Activated T-helper 1 cell treated with anti-CD3 and anti-CD28 coated beads, Interleukin-2, amount 50 U/mL, for 16 hours (primary cell): Measurements from ENCODE around the gene ANKRD44.
"Not testable (repeated sequence)": the region's sequence is repeated elsewhere in the genome, so short reads cannot be mapped to it uniquely, and the experiment has no call there.

Experiments used
- DNase-seq, 2 donors: peaks; one replicate each; pipeline ENCODE4 v3.0.0-alpha.2; 2020; ENCODE audit warnings: low read depth in 1 of 2, low spot score in 1 of 2

ANKRD44 gene

DNA sequence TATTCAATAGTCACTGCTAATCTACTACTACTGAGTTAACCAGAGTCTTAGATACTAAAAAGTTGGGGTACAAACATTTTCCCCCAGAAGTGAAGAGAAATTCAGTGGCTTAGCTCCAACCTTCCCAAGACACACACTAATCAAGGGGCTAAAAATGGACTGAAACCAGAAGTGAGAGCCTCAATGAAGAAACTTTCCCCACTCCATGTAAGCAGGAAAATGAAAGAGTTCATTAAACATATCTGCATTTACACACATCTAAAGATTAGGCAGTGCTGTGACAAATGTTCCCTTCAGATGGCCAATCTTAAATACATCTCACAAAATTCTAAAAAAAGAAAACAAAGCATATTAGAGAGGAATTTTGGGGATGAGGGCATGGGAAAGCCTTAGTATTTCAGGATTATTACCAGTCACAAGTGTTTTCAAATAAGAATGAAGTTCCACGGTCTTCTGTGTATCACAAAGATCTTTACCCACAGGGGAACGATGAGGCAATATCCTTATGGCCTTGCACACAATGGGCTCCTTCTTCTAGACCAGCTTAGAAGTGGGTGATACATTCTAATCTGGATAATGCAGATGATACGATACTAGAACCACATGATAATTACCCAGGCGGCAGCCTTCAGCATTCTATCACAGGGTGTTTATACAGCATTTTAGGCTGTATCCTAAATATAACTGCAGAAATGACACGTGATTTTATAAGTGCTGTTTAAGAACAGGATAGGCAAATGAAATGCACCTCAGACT is 17.1 kb downstream of the ANKRD44 start:
- DNase-seq, result no peak

DNA sequence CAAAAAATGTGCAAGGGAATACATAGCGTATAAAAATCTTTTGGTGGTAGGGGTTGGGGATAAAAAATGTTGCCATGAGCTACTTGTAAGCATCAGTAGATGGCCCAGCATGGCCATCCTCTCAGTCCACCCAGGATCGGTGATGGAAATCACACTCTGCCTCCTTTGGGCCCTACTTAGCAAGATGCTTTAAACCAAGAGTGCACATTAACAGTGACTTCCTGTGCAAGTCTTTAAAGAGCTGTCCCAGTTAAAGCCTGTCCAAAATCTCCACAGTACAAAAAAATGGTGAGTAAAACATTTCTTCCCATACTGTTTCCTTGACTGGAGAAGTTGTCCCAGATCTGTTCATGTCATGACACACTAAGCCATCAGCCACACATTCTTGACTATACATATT is 18.0 kb downstream of the ANKRD44 start:
- no peak for DNase-seq

DNA sequence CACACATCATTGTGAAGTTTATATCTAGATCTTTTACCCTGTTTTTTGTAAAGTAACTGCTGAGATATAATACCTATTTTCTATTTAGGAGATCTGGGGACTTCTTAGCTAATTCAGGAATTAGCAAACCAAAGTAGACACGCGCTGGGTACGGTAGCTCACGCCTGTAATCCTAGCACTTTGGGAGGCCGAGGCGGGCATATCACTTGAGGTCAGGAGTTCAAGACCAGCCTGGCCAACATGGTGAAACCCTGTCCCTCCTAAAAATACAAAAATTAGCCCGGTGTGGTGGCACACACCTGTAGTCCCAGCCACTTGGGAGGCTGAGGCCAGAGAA is 23.0 kb downstream of the ANKRD44 start:
- DNase-seq, result not testable (repeated sequence)

DNA sequence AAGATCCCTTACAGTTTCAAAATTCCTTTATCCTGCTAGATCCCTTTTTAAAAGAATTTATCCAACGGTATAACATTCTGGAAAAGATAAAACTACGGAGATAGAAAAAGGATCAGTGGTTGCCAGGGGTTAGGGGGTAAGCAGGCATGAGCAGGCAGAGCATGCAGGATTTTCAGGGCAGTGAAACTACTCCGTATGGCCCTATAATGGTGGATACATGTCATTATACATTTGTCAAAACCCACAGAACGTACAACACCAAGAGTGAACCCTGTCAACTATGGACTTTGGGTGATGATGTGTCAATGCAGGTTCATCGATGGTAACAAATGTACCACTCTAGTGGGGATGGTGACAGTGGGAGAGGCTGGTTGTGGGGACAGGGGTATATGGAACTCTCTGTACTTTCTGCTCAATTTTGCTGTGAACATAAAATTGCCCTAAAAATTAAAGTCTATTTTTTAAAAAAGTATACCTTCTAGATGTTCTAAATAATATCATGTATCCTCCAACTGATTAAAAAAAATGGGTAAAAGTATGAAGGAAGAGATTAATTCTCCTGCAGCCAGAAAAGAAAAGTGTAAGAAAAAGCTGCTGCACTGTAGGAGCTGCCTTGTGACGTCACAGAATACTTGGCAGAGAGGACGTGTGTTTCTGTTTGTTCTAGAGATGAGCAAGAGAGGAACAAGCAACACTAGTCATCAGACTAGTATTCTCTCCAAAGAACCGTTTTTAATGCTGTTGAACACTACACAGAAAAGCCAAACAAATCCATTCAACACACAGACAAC is 23.6 kb downstream of the ANKRD44 start:
- DNase-seq, result no peak

DNA sequence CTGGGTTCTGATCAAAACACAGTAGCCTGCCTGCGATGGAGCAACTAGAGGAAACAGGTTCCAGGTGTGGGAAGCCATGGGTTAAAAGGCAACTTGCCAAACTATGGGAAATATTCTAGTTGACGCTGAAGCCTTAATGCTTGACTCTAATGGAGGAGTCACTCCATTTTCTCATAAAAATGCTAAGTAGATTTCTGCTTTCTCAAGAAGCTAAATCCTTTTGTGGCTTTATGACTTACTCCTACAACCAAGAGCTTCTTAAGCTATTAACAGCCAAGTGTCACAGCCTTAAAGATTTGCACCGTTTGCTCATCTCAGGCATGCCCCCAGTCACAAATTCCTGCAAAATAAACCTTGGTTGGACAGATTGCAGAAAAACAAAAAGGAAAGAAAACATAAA is 25.2 kb downstream of the ANKRD44 start:
- DNase-seq, result no peak

DNA sequence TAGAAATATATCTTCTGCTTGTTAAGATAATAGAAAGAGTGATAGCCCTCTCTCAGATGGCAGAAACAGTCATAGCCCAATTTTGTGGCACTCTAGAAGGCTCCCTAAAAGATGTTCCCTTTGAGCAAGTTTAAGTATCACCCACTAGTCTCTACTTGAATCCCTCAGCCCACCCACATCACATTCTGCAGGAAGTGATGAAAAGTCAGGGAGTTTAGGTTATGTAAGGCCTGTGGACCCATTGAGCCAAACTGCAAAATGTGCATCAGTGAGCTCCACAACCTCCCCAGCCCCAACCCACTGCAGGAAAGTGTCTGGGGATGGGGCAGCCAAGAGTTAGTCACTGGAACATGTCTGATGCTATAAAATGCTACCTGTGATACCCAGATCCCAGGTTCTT is 25.6 kb downstream of the ANKRD44 start:
- DNase-seq, result no peak

DNA sequence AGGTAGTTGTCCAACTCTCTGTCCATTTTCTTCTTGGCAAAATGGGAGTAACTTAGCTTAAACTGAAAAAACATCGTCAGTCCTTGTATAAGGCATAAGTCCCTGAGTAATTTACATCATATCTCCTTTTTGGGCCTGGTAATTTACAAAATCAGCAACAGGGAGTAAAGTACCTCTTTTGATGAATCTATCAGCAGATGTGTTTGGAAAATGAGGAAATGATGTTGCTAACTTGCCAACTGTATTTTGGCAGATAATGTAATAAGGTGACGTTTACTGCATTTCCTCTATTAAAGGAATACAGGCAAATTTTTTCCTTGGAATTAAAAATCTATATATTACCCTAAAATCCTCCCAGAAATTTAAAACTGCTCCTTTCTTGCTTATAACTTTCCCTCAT is 29.2 kb downstream of the ANKRD44 start:
- no peak for DNase-seq

DNA sequence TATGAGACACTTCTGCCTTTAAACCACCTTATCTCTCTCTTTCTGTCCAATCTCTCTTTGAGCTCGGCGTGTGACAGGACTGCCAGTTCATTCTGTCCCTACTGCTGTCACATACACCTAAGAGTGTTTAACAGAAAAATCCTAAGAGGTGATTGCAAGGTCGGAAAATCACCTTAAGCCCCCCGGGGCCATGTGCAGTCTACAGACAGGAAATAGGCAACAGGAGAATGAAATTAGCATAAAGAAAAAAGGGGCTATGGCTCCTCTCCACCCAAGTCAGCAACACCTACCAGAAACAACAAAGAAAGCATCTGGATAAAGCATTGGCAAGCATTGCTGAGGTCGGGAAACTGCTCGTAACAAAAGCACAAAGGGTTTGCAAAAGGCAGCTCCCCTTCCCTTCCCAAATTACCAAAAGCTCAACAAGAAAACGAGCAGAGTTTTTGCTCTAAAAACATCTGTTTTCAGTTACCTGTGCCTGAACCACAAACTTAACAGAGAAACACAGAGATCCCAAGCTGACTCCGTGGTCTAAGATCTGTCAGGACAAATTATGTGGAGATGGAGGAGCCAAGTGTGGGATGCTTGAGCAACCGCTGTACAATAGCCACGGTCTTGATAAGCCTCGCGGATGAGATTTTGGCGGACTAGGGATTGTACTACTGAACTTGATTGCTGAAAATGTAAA is 30.4 kb downstream of the ANKRD44 start:
- no peak for DNase-seq

DNA sequence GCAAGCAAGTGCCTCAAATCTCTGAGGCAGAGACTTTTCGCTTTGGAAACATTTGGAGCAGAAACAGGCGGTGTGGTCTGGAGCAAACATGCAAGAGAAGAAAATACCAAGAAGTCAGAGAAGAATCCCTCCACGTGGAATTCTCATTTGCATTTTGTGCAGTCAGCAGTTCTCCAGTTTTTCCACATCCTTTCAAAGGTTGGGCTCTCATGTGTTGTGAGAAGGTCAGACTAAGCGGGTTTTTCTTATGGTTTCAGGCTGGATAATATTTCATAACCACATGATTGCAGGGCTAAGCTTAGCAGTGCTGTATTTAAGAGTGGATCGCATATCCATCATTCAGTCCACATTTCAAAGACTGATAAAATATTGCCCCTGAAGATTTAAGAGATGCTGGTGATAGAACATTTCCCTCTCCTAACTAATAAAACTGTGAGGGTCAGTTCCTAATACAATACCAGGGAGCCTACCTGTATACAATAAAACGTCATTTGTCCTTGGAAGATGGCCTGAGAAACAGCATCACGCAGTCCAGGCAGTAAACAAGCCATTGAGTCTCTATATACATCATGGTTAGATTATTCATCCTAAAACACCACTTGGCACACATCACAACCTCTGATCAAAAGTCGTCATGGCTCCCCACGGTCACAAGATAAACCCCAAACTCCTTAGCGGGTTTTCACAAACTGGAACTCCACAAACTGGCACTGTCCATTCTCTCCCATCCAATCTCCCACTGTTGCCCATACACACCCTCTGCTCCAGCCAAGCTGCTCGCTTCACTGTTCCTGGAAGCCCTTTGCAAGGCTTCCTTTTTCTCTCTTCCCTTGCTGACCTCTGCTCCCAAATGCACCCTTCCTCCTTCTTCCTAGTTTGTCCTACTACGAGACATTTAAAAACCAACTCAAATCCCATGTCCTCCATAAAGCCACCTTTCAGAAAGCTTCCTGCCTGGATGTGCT is 31.5 kb downstream of the ANKRD44 start:
- no peak for DNase-seq

DNA sequence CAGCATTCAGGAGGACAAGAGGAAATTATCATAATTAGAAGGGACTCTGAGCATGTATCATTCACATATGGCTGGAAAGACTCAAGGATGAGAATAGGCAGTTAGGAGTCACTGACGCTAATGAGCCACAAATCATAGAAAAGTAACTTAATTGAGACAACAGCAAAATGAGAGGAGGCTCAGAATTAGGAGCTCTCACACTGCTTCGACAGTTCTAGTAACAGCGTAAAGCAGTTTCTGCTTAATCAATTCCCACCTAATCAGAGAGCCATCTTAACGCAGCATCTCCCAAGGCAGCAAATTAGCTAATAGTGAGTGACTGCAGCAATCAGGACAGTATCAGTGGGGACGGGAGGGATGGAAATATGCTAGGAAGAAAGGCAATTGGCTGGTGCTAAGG is 32.8 kb downstream of the ANKRD44 start:
- DNase-seq, result no peak

DNA sequence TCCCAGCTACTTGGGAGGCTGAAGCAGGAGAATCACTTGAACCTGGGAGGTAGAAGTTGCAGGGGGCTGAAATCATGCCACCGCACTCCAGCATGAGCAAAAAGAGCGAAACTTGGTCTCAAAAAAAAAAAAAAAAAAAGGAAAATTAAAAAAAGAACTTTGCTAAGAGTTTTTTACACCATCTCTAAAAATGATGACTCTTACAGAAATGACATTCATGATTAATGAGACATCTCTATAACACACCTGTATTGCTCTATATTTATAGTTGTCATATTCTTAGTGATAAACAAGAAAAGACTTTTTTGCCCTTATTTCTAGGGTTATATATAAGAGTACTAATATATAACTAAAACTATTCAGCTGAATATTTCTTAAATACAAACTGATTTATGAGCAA is 34.4 kb downstream of the ANKRD44 start:
- no peak for DNase-seq

DNA sequence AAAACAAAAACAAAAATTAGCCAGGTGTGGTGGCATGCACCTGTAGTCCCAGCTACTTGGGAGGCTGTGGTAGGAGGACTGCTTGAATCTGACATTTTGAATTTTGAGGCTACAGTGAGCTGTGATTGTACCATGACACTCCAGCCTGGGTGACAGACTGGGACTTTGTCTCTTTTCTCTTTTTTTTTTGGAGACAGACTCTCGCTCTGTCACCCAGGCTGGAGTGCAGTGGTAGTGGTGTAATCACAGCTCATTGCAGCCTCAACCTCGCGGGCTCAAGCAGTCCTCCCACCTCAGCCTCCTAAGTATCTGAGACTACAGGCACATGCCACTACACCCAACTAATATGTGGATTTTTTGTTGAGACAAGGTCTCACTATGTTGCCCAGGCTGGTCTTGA is 35.6 kb downstream of the ANKRD44 start:
- no peak for DNase-seq

DNA sequence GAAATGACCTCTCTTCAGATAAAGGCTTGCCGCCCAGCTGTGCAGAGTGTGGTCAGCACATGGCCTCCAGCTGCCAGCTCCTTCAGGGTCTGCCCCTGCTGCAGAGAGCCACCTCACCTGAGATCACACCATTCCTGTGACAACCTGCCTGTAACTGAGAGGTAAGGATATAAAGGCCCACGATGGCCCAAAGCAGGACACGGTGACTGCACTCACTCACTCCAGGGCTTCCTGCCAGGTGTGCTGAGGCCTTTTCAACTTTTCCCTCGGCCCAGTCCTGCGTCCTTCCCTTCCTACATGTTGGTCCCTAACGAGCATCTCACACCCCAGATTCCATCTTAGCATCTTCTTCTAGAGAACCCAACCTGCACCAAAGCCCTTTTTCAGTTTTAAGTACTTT is 36.2 kb downstream of the ANKRD44 start:
- DNase-seq, result no peak

DNA sequence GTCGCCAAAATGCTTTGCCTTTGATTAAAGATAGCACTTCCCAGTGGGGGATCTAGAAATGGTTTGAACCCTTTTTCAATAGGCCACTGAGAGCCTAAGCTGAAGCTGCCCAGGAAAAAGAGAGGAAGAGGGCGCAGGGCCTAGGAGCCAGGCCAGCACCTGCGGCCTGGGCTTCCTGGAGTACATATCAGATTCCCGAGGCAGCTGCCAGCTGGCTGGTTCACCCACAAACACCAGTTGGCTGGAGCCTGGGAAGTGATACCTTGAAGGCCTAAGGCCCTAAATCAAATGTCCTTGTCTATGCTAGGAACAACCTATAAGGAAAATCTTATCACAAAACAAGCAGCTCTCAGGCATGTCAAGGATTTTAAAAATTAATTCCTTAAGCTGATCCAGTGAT is 37.1 kb downstream of the ANKRD44 start:
- no peak for DNase-seq

DNA sequence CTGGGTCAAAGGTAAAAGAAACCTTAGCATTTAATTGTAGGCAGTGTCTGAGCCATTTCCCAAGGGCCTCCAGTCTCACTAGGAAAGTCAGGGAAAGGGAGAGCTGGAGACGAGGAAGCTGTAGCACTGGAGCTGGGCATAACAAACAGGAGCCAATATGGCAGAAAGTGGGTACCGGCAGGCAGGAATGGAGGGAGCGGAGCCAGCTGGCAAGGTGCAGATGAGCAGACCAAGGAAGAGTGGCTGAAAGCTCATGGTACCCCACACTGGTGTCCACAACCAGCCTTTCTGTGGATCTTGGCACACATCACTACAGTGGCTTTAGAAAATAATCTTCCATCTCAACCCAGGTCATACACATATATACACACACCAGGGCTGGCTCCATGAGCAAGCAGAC is 40.0 kb downstream of the ANKRD44 start:
- no peak for DNase-seq

DNA sequence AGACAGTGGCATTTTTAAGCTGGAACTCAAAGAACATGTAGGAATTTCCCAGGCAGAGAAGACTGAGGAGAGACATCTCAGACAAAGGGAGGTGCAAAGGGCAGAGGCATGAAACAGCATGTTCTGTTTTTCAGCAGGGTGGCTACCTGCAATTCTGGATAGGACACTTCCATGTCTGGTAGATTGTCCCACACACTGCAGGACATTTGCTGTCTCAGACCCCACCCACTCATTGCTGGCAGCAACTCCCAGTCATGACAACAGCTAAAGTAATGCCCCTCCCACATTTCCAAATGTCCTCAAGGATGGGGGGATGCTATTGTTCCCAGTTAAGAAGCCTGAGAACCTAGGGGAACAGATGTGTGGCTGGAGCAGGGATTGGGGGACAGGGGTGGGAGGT is 40.8 kb downstream of the ANKRD44 start:
- DNase-seq, result no peak

DNA sequence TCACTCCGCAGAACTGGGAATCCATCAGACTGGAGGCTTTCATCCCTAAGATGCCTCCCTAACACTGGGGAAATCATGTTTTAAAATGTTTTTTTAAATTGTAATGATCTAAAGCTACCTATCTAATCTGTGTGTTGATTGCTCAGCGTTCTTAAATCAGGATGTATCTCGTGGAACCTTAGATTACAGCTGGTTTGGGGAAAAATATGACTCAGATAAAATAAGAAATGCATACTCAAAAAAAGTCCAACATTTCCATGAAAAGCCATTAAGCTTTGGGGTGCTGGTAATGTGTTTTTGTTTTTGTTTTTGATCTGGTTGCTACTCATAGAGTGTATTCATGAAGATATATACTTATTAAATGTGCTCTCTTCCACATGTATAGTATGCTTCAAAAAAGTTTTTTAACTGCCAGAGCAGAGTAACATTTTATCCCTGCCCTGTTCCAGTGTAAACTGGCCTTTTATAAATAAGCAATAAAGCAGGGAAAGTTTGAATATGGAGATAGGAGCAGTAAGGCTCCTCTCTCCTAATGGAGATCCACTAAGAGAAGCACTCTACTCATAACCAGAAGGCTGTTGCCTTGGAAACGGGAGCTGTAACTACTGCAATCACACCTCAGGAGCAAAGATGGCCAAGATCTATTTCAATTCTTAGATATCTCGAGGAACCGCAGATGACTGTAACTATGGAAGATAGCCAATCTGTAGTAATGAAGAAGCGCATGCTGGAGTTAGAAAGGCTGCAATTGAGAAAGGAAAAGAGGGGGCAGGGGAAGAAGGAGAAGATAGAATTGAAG is 41.6 kb downstream of the ANKRD44 start:
- no peak for DNase-seq

DNA sequence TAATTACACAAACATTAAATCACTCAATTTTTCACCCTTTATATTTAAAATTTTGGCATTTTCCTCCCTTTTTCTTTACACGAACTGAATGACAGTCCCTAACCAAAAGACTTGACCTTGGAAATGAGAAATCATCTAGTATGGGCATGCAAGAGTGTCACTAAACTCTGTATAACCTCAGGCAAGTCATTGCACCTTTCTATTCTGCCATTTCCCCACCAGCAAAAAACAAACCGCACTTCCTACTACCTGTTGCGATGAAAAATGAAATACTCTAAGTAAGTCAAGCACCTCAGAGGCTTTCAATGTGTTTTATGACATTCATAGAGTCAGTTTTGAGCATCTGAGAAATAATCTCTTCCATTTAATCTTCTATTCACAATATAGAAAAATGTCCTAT is 44.1 kb downstream of the ANKRD44 start:
- no peak for DNase-seq

DNA sequence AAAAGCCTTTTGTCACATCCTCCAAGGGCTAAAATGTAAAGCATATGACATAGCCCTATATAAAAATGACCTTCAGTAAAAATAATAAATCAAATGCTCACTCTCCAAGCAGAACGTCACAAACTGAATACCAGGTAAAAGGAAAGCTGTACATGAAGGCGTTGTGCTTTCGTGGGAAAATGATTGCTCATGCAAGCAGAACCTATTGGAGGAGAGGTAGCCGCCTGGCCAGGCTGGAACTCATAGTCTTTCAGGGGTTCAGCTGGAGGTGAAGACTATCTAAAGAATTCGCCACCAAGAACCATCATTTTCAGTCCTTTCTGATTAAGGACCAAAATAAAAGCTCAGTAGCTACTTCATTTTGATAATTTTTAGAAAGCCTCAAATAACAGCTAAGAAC is 44.7 kb downstream of the ANKRD44 start:
- no peak for DNase-seq

DNA sequence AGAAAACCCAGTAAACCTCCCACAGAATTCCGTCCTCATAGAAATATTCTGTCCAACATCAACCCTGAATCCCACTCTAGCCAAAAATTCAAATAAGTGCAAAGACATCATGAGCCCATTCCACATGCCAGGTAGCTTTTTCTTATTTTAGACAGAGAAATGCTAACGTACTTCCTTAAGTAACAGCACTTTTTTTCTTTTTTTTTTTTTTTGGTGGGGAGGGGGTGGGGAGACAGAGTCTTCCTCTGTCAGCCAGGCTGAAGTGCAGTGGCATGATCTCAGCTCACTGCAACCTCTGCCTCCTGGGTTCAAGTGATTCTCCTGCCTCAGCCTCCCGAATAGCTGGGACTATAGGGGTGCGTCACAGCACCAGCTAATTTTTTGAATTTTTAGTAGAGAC is 45.5 kb downstream of the ANKRD44 start:
- no peak for DNase-seq
